NOMO-1 (cell line): ENCODE data around the gene LYSET.
"Not testable (repeated sequence)": the region's sequence is repeated elsewhere in the genome, so short reads cannot be mapped to it uniquely, and the experiment has no call there.

Experiments used
- DNase-seq, 2 experiments: peaks; one replicate each; lab custom pipeline; 2025; ENCODE audit not compliant: unreplicated experiment in 2 of 2; lab: John Stamatoyannopoulos, UW

Gene LYSET

GRCh38 chr14:93165271-93166265 lies 19.5 kb upstream of the LYSET start:
- not testable (repeated sequence) for DNase-seq

GRCh38 chr14:93168610-93169009 lies 16.5 kb upstream of the LYSET start:
- DNase-seq: not testable (repeated sequence)

- not testable (repeated sequence) for DNase-seq
These were observed 15.5 kb upstream of the LYSET start for GRCh38 chr14:93169619-93170018.

- not testable (repeated sequence) for DNase-seq
These were observed 15.0 kb upstream of the LYSET start for GRCh38 chr14:93170141-93170540.

- DNase-seq: no peak
These were observed 13.7 kb upstream of the LYSET start for GRCh38 chr14:93171376-93171775.

- DNase-seq: no peak
These were observed 11.1 kb upstream of the LYSET start for GRCh38 chr14:93173943-93174395.

- DNase-seq: not testable (repeated sequence)
These were observed 10.4 kb upstream of the LYSET start for GRCh38 chr14:93174731-93175130.

GRCh38 chr14:93175492-93175891 lies 9.6 kb upstream of the LYSET start:
- no peak for DNase-seq

GRCh38 chr14:93183596-93184317 lies 1.4 kb upstream of the LYSET start:
- no peak for DNase-seq

GRCh38 chr14:93185349-93185720 lies 218 bp downstream of the LYSET start:
- no peak for DNase-seq

- DNase-seq: no peak
These were observed 1.3 kb downstream of the LYSET start for GRCh38 chr14:93186466-93186865.

GRCh38 chr14:93186956-93187355 lies 1.8 kb downstream of the LYSET start:
- no peak for DNase-seq

GRCh38 chr14:93195316-93195999 lies 10.3 kb downstream of the LYSET start:
- no peak for DNase-seq

- DNase-seq: no peak
These were observed 13.9 kb downstream of the LYSET start for GRCh38 chr14:93199031-93199430.

GRCh38 chr14:93200553-93200952 lies 15.4 kb downstream of the LYSET start:
- DNase-seq: no peak

GRCh38 chr14:93201155-93201704 lies 16.1 kb downstream of the LYSET start:
- no peak for DNase-seq

- DNase-seq: peak; percentile 94 to 96
These were observed 21.8 kb downstream of the LYSET start, which contains the start of the genes GON7 and UBR7 for GRCh38 chr14:93206793-93207467. Gene GON7, minus strand, starts transcription at chr14:93207065. Its CDS starts 28 bp downstream, at chr14:93207037. Gene UBR7, plus strand, starts transcription at chr14:93207256. Its CDS starts 36 bp downstream, at chr14:93207292.

- peak; percentile 40 to 53 for DNase-seq
These were observed 22.6 kb downstream of the LYSET start for GRCh38 chr14:93207468-93208308.

- no peak for DNase-seq
These were observed 27.3 kb downstream of the LYSET start for GRCh38 chr14:93212432-93212831.
